ENCODE results near the gene HAS3.
A peak's percentile ranks its signal among the peaks of the same experiment; 100 is the strongest.

DNA sequence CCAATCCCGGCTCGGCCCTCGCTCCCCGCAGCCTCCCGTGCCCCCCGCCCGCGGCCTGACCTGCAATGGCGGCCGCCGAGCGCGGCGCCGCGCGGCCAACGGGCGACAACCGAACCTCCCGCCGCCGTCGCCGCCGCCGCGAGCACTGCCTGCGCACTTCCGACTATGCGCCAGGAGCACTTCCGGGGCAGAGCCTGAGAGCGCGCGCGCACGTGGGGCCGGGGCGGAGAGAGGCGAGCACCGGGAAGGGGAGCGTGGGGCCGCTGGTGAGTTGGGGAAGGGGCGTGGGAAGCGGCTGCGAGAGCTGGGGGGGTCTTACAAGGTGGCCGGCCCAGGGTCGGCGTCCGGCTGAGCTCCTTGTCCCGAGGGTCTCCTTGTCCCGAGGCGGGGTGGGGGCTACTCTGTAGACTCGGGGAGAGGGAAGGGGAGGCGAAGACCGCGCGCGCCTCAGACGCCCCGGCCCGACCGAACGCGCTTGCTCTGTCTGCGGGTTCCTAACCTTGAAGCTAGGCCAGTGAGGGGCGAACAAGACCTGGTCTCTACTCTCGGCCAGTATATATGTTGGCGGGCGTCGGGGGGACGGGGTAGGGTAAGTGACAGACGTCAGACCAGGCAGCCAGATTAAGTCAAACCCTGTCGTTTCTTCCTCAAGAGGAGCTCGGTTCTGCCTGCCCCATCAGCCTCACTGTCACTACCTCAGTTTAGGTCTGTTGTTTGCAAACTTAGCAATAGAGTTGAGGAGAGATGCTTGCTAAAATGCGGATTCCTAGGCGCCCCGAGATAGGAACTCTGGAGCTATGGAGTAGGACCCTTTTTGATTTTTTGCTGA lies 27.2 kb downstream of the HAS3 start, which contains the start of the genes CHTF8 and UTP4:
- TF ChIP-seq, protein P1, sequence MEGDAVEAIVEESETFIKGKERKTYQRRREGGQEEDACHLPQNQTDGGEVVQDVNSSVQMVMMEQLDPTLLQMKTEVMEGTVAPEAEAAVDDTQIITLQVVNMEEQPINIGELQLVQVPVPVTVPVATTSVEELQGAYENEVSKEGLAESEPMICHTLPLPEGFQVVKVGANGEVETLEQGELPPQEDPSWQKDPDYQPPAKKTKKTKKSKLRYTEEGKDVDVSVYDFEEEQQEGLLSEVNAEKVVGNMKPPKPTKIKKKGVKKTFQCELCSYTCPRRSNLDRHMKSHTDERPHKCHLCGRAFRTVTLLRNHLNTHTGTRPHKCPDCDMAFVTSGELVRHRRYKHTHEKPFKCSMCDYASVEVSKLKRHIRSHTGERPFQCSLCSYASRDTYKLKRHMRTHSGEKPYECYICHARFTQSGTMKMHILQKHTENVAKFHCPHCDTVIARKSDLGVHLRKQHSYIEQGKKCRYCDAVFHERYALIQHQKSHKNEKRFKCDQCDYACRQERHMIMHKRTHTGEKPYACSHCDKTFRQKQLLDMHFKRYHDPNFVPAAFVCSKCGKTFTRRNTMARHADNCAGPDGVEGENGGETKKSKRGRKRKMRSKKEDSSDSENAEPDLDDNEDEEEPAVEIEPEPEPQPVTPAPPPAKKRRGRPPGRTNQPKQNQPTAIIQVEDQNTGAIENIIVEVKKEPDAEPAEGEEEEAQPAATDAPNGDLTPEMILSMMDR (IDR thresholded peaks at IDR 0.05), result no peak
- TF ChIP-seq POLR2AphosphoS5 (IDR thresholded peaks at IDR 0.05; ENCODE audit: low read depth, low read length), result peak; percentile 77
